ENCODE measurements around the gene GNG4.

DNA sequence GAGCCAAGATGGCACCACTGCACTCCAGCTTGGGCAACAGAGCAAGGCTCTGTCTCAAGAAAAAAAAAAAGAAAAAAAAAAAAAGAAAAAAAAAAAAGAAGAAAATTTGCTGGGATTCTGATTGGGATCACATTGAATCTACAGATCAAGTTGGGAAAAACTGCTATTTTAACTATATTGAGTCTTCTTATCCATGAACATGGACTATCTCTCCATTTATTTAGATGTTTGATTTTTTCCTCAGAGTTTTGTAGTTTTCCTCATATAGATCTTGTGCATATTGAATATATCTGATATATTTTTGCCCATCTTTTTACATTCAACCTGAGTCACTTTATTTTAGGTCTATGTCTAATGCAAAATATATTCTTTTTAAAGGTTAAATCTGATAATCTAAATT lies 87.0 kb downstream of the GNG4 start:
- no peak for TF ChIP-seq EZH2 (IDR thresholded peaks at IDR 0.05; ENCODE audit: insufficient read depth, poor library complexity, severe bottlenecking)
- TF ChIP-seq EZH2phosphoT487 (IDR thresholded peaks at IDR 0.05; ENCODE audit: insufficient read depth, low read depth): no peak

Data from GM23248 (cell line).